NB4 (cell line): ENCODE measurements around the gene ID2.

Experiments
- DNase-seq: peaks from one replicate; pipeline ENCODE4 v3.0.0; 2010; ENCODE audit warnings: low read depth
- H3K4me3 ChIP-seq: one replicate; pipeline ENCODE4 v1.5.1; 2011; ENCODE audit warnings: mild to moderate bottlenecking, low read depth, low read length, moderate library complexity
- CTCF ChIP-seq: IDR thresholded peaks from one replicate; pipeline ENCODE4 v1.5.1; 2012; ENCODE audit warnings: low read depth, low read length
- MYC ChIP-seq: IDR thresholded peaks from 2 replicates; pipeline ENCODE4 v1.6.1; 2011; ENCODE audit warnings: low read depth, low read length
- POLR2A ChIP-seq: IDR thresholded peaks from 2 replicates; pipeline ENCODE4 v1.6.1; 2011; ENCODE audit warnings: mild to moderate bottlenecking; ENCODE audit not compliant: insufficient read length; ENCODE audit errors: extremely low read depth
- TF ChIP-seq, protein P1 (sequence below): IDR thresholded peaks from 2 replicates; pipeline ENCODE4 v1.6.1; 2011; ENCODE audit warnings: low read depth, low read length

The ID2 gene

DNA sequence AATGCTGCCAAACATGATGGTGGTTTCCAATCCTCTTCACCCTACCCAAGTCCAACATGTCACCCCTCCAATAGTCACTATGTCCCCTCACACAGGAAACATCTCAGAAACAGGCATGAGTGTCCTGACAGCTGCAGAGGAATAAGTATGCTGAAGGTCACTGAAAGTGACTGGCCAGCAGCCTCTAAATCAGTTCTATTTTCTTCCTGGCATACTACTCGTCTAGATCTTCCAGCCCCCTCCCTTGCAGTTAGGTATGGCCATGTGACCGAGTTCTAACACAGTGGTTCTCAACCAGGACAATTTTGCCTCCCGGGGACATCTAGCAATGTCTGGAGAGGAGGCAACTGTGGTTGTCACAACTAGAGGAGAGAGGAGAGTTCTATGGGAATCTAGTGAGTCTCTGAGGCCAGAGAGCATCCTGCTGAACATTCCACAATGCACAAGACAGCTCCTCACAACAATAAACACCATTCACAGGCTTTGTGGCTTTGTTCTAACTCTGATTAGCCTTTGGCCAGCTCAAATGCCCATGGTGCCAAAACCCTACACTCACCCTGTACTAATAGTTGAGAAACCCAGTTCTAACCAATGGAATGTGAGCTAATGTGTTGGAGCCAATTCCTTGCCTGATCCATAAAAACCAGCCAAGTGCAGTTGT is 12.6 kb upstream of the ID2 start:
- H3K4me3 ChIP-seq: no peak overlapping the region
- TF ChIP-seq, protein P1, sequence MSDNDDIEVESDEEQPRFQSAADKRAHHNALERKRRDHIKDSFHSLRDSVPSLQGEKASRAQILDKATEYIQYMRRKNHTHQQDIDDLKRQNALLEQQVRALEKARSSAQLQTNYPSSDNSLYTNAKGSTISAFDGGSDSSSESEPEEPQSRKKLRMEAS: no peak
- TF ChIP-seq CTCF: no peak
- no peak for TF ChIP-seq MYC
- no peak for TF ChIP-seq POLR2A
- no peak for DNase-seq

DNA sequence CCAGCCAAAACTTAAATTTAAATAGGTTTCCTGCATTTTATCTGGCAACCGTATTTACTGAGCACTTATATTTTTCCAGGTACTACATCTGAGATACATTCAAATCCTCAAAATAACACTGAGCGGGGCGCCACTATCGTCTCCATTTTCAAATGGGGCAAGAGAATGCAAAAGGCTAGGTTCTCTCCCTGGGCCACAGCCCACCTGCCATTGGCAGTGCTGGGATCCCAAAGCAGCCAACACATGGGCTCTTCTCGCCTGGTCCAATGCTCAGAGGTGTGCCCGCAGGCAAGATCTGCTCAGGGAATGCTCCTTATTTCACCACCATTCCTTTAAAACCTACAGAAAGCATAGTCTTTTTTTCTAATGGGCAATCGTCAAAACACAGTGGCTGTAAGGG is 11.3 kb upstream of the ID2 start:
- DNase-seq: no peak
- TF ChIP-seq, protein P1: no peak
- TF ChIP-seq CTCF (no peak), MYC (no peak), POLR2A (no peak)
- H3K4me3 ChIP-seq: no peak overlapping the region

DNA sequence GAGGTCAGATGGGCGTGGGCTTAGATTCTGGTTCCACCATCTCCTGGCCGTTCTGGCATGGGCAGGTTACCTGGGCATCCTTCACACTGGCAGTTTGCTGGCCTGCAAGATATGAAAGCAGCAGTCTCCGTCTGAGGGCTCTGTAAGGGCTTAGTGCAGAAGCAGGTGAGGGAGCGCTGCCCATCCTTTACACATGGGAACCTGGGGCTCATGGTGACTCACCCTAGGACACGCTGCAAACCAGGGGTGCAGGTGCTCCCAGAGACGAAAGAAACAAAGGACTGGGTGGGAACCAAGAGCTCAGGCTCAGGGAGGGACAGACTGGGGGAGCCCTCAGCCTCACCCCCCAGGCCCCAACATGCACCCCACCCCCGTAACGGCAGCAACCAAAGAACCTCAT is 10.7 kb upstream of the ID2 start:
- no peak overlapping the region for H3K4me3 ChIP-seq
- DNase-seq: no peak
- no peak for TF ChIP-seq POLR2A

DNA sequence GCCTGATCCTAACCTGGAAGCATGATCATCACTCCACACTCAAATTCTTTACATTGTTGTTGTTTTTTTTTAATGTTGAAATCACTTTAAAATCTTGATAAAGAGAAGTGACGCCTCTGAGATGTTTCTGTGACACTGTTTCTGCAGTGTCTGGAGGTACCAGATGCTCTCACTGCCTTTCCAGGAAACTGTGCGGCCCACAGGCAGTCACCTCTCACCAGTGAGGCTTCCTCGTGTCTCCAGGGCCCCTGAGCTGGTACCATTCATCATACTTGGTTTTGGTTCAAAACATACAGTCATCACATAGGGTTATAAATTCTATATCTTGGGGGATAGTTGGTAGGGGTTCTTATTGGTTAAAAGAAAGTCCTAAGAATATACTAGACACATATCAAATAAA is 10.1 kb upstream of the ID2 start:
- TF ChIP-seq MYC (no peak), CTCF (no peak), POLR2A (no peak)
- TF ChIP-seq, protein P1: no peak
- no peak for DNase-seq
- H3K4me3 ChIP-seq: no peak overlapping the region

DNA sequence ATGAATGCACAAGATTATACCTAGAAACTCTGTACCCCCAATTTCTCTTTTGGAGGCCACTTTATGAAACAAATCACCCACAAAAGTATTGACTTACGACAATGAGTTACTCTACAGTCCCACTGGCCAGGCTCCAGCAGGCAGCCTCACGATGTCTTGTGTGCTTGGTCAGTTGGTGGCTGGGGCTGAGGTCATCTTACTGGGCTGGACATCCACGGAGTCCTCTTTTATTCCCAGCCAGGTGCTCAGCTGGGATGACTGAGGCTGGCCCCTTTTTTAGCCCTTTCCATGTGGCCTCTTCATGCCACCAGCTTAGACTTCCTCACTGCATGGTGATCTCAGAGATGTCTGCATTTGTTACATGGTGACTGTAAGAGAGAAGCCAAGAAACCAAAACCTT is 8.9 kb upstream of the ID2 start:
- TF ChIP-seq CTCF (no peak), MYC (no peak), POLR2A (no peak)
- TF ChIP-seq, protein P1: no peak
- no peak overlapping the region for H3K4me3 ChIP-seq
- DNase-seq: no peak

- H3K4me3 ChIP-seq: no peak overlapping the region
- no peak for DNase-seq
- TF ChIP-seq, protein P1: no peak
- TF ChIP-seq CTCF (no peak), MYC (no peak), POLR2A (no peak)
These were observed 8.5 kb upstream of the ID2 start for GRCh38 chr2:8673381-8673780.
